Activated CD4-positive, alpha-beta T cell treated with anti-CD3 and anti-CD28 coated beads for 48 hours (primary cell): ENCODE data around the gene COL1A1.
A peak's percentile ranks its signal among the peaks of the same experiment; 100 is the strongest.

Experiments used
- DNase-seq: peaks from one replicate; pipeline ENCODE4 v3.0.0-alpha.2; 2020

The COL1A1 gene

GRCh38 chr17:50199803-50200456 lies 1.5 kb downstream of the COL1A1 start:
- peak; percentile 75 for DNase-seq

DNA sequence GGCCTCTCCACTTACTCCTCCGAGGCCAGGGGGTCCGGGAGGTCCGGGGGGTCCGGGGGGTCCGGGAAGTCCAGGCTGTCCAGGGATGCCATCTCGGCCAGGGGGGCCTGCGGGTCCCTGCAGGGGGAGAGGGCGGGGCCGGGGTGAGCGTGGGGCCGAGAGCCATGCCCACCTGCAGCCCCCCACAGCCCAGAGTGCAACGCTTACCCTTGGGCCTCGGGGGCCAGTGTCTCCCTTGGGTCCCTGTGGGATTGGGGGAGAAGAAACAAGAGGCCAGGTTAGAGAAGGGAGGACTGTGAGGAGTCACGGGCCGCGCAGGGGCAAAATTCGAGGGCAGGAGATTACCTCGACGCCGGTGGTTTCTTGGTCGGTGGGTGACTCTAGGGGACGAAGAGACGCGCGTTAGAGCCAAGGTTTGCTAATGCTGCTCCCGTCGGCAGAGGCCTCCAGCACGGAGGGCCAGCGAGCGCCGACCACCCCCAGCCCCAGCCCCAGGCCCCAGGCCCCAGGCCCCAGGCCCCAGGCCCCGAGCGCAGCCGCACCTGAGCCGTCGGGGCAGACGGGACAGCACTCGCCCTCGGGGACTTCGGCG lies 2.1 kb downstream of the COL1A1 start:
- DNase-seq: no peak

DNA sequence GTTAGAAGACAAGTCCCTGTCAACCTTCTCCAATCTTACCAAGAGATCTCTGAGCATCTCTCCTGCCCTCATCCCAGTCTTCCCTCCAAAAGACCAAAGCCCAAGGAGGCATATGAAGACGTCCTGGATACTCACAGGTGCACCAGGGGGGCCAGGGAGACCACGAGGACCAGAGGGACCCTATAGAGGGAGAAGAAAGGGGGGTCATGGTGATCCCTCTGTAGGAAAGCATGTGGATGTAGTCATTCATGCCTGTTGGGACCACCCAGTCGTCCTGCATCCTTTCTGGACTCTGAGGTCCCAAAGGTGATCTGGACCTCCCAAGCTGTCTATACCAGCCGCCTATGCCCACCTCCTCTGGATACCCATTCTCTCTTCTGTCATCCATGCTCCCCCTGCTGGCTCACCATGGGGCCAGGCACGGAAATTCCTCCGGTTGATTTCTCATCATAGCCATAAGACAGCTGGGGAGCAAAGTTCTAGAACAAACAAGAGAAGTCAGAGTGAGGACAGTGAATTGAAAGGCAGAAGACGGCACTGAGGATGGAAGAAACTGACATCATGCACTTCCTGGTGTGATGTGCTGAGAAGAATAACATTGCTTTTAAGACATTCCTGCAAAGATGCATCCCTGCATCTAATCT lies 3.3 kb downstream of the COL1A1 start:
- peak; percentile 77 for DNase-seq

GRCh38 chr17:50196826-50197225 lies 4.6 kb downstream of the COL1A1 start:
- no peak for DNase-seq

DNA sequence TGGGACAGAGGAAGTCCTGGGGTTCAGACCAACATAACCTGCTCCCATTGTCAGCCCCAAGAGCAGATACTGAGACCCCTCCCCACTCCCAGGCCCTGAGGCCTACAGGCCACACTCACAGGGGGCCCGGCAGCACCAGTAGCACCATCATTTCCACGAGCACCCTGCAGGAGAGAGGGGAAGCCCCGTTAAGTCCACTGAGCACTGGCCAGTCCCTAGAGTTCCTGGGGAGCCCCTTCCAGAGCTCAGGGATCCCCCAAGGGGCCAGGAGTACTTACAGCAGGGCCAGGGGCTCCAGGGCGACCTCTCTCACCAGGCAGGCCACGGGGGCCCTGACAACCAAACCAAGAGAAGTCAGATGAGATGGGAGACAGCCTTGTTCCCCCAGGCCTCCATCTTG lies 5.4 kb downstream of the COL1A1 start:
- no peak for DNase-seq

DNA sequence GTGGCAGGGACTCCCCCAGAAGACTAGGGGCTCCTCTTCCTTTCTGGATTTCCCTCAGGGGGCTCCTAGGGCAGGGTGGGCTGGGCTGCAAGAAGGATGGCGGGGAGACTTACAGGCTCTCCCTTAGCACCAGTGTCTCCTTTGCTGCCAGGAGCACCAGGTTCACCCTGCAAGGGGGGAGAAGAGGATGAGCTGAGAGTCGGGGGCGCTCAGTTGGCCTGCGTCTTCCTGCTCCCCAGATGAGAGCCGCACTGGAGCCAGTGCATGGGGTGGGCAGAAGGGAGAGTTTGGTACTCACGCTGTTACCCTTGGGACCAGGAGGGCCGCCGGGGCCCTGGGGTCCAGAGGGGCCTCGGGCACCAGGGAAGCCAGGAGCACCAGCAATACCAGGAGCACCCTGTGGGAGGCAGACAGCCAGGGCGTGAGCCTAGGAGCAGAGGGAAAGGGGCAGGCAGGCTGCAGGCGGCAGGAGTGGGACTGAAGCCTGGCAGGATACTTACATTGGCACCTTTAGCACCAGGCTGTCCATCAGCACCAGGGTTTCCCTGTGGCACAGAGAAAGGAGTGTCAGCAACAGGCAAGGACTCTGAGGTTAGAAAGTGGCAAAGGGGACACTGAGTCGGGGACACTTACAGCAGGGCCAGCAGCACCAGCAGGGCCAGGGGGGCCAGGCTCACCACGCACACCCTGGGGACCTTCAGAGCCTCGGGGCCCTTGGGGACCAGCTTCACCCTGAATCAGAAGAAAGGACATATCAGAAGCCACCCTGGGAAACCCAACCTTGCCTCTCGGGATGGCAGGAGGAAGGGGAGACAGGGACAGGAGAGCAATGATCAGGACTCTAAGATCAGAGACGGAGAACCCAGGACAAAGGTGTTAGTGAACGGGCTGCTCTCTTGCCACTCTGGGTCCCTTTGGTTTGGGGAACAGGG lies 6.2 kb downstream of the COL1A1 start:
- DNase-seq: no peak

DNA sequence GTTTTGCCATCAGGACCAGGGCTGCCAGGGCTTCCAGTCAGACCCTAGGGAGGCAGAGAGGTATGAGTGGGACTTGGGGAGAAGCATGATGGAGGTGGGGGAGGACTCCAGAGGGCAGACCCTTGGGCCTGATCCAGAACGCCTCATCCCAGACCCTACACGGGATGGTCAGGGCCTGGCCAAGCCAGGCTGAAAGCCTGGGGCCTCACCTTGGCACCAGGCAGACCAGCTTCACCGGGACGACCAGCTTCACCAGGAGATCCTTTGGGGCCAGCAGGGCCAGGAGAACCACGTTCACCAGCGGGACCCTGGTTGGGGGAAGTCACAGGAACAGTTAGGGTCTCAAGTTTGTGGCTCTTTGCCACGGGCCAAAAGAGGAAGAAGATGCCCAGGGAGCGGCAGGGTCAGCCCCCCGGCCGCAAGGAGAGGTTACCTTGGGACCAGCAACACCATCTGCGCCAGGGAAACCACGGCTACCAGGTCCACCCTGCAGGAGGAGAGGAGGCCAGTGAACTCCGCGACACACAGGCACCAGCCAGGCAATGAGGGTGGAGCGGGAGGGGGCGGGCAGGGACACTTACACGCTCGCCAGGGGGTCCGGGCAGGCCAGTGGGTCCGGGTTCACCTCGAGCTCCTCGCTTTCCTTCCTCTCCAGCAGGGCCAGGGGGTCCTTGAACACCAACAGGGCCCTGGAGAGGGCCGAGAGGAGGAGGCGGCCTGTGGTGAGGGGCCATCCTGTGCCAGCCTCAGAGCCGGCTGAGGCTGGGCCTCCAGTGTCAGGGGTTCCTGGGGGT lies 7.1 kb downstream of the COL1A1 start:
- DNase-seq: no peak

- DNase-seq: no peak
Observed at GRCh38 chr17:50192618-50193291, 8.7 kb downstream of the COL1A1 start.

DNA sequence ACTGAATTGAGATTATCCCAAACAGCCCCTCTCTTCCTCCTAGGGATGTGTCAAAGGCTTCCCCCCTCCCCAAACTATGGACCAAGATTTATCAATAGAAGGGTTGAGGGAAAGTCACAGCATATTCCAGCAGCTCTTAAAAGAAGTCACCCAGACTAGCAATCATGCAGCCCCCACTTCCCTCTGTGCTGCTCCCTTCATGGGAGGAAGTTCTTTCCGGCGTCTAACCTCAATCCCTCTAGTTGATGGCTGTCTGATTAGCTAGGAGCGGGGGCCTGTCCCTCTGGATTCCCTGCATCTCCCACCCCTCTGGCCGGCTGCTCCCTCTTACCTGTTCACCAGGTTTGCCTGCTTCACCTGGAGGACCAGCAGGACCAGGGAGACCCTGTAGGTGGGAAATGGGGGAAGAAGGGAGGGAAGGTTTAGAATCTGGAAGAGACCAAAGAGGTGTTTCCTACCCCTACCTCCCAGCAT lies 9.2 kb downstream of the COL1A1 start:
- DNase-seq: no peak

DNA sequence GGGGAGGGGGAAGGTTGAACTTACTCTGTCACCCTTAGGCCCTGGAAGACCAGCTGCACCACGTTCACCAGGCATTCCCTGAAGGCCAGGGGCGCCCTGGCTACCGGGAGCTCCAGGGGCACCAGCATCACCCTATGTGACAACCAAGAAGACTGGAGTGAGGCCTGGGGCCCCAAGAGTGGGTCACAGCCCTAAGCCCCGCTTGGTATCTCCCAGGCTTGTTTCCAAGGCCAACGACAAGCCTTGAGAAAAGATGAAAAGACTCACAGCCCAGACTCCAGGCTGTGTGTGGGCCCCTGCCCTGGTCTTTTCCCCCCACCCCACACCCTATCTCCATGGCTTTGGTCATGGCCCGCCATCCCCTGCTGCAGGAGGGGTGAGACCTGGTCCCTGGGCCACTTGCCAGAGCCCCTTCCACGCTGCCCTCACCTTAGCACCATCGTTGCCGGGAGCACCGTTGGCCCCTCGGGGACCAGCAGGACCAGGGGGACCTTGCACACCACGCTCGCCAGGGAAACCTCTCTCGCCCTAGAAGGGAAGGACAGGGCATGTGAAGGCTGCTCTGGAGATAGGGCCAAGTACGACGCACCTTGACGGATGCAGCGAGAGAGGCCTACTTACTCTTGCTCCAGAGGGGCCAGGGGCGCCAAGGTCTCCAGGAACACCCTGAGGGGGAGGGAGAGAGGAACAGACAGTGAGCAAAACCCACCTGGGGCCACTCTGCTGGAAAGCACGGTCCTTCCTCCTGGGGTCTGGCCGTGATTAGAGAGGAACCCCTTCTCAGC lies 9.9 kb downstream of the COL1A1 start:
- DNase-seq: no peak

GRCh38 chr17:50190603-50191358 lies 10.7 kb downstream of the COL1A1 start:
- DNase-seq: no peak

GRCh38 chr17:50190293-50190602 lies 11.2 kb downstream of the COL1A1 start:
- no peak for DNase-seq

DNA sequence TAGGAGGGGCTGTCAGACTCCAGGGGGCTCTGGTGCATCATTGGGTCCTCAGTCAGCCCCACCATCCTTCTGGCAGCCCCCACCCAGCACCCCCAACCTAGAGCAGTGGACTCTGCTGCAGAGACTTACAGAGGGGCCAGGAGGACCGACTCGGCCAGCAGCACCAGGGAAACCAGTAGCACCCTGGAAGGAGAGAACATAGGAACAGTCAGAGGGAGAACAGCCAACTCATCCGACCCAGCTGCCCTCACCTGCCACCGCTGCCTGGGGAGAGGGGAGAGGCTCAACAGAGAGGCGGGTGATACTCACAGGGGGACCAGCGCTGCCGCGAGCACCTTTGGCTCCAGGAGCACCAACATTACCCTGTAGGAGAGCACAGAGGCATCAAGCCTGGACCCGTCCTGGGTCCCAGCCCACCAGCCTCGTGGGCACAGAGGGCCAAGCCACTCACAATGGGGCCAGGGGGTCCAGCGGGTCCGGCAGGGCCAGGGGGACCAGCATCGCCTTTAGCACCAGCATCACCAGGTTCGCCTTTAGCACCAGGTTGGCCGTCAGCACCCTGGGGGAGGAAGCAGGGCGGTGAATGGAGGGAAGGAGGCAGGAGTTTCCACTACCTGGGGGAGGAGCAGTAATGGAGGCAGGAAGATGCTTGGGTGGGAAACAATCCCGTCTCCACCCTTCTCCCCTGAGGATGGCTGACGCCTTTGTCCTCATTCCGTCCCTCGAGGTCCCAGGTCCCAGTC lies 11.7 kb downstream of the COL1A1 start:
- DNase-seq: no peak

GRCh38 chr17:50188921-50189549 lies 12.4 kb downstream of the COL1A1 start:
- DNase-seq: no peak

GRCh38 chr17:50188531-50188920 lies 12.9 kb downstream of the COL1A1 start:
- DNase-seq: no peak

- no peak for DNase-seq
Observed at GRCh38 chr17:50187751-50188530, 13.5 kb downstream of the COL1A1 start.

GRCh38 chr17:50187394-50187725 lies 14.1 kb downstream of the COL1A1 start:
- DNase-seq: no peak

DNA sequence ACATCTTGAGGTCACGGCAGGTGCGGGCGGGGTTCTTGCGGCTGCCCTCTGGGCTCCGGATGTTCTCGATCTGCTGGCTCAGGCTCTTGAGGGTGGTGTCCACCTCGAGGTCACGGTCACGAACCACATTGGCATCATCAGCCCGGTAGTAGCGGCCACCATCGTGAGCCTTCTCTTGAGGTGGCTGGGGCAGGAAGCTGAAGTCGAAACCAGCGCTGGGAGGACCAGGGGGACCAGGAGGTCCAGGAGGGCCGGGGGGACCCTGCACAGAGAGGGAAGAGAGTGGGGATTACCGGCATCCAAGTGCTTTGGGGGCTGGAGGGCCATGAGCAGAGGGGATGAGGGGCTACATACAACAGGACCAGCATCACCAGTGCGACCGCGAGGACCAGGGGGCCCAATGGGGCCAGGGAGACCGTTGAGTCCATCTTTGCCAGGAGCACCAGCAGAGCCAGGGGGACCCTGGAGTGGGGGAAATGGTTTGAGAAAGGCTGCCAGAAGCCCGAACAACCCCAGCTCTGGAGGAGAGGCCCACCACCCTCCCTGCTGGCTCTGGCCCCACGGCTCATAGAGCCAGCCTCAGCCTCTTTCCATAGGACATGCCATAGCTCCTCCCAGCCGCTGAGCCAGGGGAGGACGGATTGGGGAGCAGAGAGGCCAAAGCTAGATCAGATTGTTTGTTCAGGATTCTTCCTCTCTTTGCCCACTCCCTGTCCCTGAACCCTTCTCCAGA lies 14.6 kb downstream of the COL1A1 start:
- DNase-seq: no peak
